ENCODE measurements around the gene SLIT3.

Gene SLIT3

GRCh38 chr5:168893283-168893682, 407.7 kb downstream of the SLIT3 start:
- Histone ChIP-seq H3K27ac (ENCODE audit: extremely low read depth, low read depth, low read length) (no peak overlapping the region), H3K36me3 (ENCODE audit: control insufficient read depth in 2 of 2, insufficient read depth in 1 of 2, low read length in 2 of 2) (no peaks in the 10 kb centered on the region), H3K4me1 (ENCODE audit: control insufficient read depth, insufficient read depth, low read length) (peaks cover 7% of the 10 kb centered on the region), H3K9me3 (ENCODE audit: control insufficient read depth, insufficient read depth, low read depth, low read length) (no peaks in the 10 kb centered on the region), H3K4me3 (ENCODE audit: low read depth, low read length) (no peak overlapping the region)
- POLR2A ChIA-PET: no interaction called here
- TF ChIP-seq, protein P1, sequence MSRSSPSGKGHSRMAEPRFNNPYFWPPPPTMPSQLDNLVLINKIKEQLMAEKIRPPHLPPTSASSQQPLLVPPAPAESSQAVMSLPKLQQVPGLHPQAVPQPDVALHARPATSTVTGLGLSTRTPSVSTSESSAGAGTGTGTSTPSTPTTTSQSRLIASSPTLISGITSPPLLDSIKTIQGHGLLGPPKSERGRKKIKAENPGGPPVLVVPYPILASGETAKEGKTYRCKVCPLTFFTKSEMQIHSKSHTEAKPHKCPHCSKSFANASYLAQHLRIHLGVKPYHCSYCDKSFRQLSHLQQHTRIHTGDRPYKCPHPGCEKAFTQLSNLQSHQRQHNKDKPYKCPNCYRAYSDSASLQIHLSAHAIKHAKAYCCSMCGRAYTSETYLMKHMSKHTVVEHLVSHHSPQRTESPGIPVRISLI (tag by site-specific recombination; IDR thresholded peaks at IDR 0.05): no peak
- TF ChIP-seq KLF10 (tag by site-specific recombination; IDR thresholded peaks at IDR 0.05): no peak
- no peak for TF ChIP-seq ZNF335 (tag by site-specific recombination; conservative IDR thresholded peaks at IDR 0.05)
- no peak for TF ChIP-seq ZXDB (tag by site-specific recombination; IDR thresholded peaks at IDR 0.05)
- TF ChIP-seq, protein P2, sequence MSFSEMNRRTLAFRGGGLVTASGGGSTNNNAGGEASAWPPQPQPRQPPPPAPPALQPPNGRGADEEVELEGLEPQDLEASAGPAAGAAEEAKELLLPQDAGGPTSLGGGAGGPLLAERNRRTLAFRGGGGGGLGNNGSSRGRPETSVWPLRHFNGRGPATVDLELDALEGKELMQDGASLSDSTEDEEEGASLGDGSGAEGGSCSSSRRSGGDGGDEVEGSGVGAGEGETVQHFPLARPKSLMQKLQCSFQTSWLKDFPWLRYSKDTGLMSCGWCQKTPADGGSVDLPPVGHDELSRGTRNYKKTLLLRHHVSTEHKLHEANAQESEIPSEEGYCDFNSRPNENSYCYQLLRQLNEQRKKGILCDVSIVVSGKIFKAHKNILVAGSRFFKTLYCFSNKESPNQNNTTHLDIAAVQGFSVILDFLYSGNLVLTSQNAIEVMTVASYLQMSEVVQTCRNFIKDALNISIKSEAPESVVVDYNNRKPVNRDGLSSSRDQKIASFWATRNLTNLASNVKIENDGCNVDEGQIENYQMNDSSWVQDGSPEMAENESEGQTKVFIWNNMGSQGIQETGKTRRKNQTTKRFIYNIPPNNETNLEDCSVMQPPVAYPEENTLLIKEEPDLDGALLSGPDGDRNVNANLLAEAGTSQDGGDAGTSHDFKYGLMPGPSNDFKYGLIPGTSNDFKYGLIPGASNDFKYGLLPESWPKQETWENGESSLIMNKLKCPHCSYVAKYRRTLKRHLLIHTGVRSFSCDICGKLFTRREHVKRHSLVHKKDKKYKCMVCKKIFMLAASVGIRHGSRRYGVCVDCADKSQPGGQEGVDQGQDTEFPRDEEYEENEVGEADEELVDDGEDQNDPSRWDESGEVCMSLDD (tag by site-specific recombination; IDR thresholded peaks at IDR 0.05): no peak
- TF ChIP-seq ZNF155 (tag by site-specific recombination; IDR thresholded peaks at IDR 0.05): no peak
- no peak for TF ChIP-seq ZNF510 (tag by site-specific recombination; IDR thresholded peaks at IDR 0.05; ENCODE audit: insufficient replicate concordance)
- no peak for TF ChIP-seq ZNF658 (tag by site-specific recombination; IDR thresholded peaks at IDR 0.05)
- TF ChIP-seq ZNF140 (tag by site-specific recombination; IDR thresholded peaks at IDR 0.05): no peak
- no peak for TF ChIP-seq ZNF394 (tag by site-specific recombination; IDR thresholded peaks at IDR 0.05; ENCODE audit: borderline replicate concordance)
- no peak for TF ChIP-seq ZNF548 (tag by site-specific recombination; IDR thresholded peaks at IDR 0.05)
- TF ChIP-seq ZNF138 (tag by site-specific recombination; IDR thresholded peaks at IDR 0.05; ENCODE audit: borderline replicate concordance): no peak
- no peak for TF ChIP-seq ZNF311 (tag by site-specific recombination; IDR thresholded peaks at IDR 0.05; ENCODE audit: borderline replicate concordance)
- no peak for TF ChIP-seq ZFP41 (tag by site-specific recombination; IDR thresholded peaks at IDR 0.05; ENCODE audit: borderline replicate concordance)
- TF ChIP-seq ZNF664 (tag by site-specific recombination; IDR thresholded peaks at IDR 0.05): no peak
- no peak for TF ChIP-seq ZNF677 (tag by site-specific recombination; IDR thresholded peaks at IDR 0.05)
- TF ChIP-seq ZNF341 (tag by site-specific recombination; IDR thresholded peaks at IDR 0.05; ENCODE audit: low read depth): no peak
- CTCF ChIA-PET: no interaction called here

DNA sequence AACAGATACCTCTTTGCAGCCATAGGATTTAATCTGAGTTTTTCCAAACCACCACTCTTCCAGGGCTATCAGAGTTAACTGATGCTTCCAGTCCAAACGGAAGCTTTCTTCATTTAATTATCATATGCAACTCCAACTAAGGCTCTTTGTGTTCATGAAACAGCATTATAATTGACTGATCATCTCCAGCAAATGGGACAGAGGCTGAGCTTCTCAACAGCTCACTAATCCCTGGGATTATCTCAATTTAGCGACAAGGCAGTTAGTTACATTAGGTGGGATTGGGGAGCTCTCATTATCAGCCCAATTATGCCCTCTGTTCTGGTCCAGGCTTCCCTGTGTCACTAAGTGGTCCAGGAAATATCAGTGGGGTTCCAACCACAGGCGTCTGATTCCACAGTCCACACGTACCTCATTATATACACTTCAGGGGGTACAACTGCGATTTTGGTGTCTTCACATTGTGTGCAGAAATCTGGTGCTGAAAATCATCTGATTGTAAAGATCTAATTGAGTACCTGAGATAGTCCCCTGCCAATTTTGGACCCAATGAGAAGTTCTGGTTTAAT, 408.2 kb downstream of the SLIT3 start:
- H3K4me1 ChIP-seq (ENCODE audit: control insufficient read depth, insufficient read depth, low read length): peaks cover 3% of the 10 kb centered on the region
- POLR2A ChIA-PET: no interaction called here
- CTCF ChIA-PET: interaction anchor here (1.0 kb wide), 1 partner anchor 12 kb away, joined by 7 read pairs; no protein-coding TSS in a partner anchor
- TF ChIP-seq ZNF837 (tag by site-specific recombination; IDR thresholded peaks at IDR 0.05) (no peak), ZNF777 (tag by site-specific recombination; IDR thresholded peaks at IDR 0.05; ENCODE audit: borderline replicate concordance) (no peak), ZNF202 (tag by site-specific recombination; IDR thresholded peaks at IDR 0.05; ENCODE audit: borderline replicate concordance) (no peak), ZNF830 (tag by site-specific recombination; IDR thresholded peaks at IDR 0.05; ENCODE audit: low read depth) (no peak), ZNF221 (tag by site-specific recombination; IDR thresholded peaks at IDR 0.05; ENCODE audit: borderline replicate concordance) (no peak), FEZF1 (tag by site-specific recombination; IDR thresholded peaks at IDR 0.05) (no peak), ZNF184 (tag by site-specific recombination; IDR thresholded peaks at IDR 0.05) (no peak), ZNF394 (tag by site-specific recombination; IDR thresholded peaks at IDR 0.05; ENCODE audit: borderline replicate concordance) (no peak), ZNF449 (tag by site-specific recombination; IDR thresholded peaks at IDR 0.05) (no peak)
- TF ChIP-seq, protein P3, sequence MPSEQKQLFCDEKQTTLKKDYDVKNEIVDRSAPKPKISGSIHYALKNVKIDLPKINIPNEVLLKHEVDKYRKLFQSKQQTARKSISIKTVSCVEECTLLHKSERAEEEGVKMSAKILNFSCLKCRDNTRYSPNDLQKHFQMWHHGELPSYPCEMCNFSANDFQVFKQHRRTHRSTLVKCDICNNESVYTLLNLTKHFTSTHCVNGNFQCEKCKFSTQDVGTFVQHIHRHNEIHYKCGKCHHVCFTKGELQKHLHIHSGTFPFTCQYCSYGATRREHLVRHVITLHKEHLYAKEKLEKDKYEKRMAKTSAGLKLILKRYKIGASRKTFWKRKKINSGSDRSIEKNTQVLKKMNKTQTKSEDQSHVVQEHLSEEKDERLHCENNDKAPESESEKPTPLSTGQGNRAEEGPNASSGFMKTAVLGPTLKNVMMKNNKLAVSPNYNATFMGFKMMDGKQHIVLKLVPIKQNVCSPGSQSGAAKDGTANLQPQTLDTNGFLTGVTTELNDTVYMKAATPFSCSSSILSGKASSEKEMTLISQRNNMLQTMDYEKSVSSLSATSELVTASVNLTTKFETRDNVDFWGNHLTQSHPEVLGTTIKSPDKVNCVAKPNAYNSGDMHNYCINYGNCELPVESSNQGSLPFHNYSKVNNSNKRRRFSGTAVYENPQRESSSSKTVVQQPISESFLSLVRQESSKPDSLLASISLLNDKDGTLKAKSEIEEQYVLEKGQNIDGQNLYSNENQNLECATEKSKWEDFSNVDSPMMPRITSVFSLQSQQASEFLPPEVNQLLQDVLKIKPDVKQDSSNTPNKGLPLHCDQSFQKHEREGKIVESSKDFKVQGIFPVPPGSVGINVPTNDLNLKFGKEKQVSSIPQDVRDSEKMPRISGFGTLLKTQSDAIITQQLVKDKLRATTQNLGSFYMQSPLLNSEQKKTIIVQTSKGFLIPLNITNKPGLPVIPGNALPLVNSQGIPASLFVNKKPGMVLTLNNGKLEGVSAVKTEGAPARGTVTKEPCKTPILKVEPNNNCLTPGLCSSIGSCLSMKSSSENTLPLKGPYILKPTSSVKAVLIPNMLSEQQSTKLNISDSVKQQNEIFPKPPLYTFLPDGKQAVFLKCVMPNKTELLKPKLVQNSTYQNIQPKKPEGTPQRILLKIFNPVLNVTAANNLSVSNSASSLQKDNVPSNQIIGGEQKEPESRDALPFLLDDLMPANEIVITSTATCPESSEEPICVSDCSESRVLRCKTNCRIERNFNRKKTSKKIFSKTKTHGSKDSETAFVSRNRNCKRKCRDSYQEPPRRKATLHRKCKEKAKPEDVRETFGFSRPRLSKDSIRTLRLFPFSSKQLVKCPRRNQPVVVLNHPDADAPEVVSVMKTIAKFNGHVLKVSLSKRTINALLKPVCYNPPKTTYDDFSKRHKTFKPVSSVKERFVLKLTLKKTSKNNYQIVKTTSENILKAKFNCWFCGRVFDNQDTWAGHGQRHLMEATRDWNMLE (tag by site-specific recombination; conservative IDR thresholded peaks at IDR 0.05; ENCODE audit: low read depth): no peak

More for the DNA sequence above, 408.2 kb downstream of the SLIT3 start:
- Histone ChIP-seq H3K27ac (ENCODE audit: extremely low read depth, low read depth, low read length) (no peak overlapping the region), H3K36me3 (ENCODE audit: control insufficient read depth in 2 of 2, insufficient read depth in 1 of 2, low read length in 2 of 2) (no peaks in the 10 kb centered on the region), H3K4me3 (ENCODE audit: low read depth, low read length) (no peak overlapping the region), H3K9me3 (ENCODE audit: control insufficient read depth, insufficient read depth, low read depth, low read length) (no peaks in the 10 kb centered on the region)
